CD4-positive, alpha-beta T cell treated with Interleukin-12 subunit alpha and Interleukin-12 subunit beta, for 1 hour (primary cell): ENCODE measurements around the gene BHLHE40.

Experiments used
- DNase-seq: peaks from one replicate; pipeline ENCODE4 v3.0.0-alpha.2; 2020

BHLHE40 gene

GRCh38 chr3:5022187-5022965, 43.1 kb downstream of the BHLHE40 start:
- no peak for DNase-seq

- no peak for DNase-seq
These were observed 43.9 kb downstream of the BHLHE40 start for GRCh38 chr3:5022966-5023776.

- DNase-seq, result no peak
These were observed 44.6 kb downstream of the BHLHE40 start for GRCh38 chr3:5023777-5024346.

GRCh38 chr3:5026046-5026362, 46.8 kb downstream of the BHLHE40 start:
- DNase-seq, result no peak

GRCh38 chr3:5029715-5030114, 50.5 kb downstream of the BHLHE40 start:
- DNase-seq, result no peak

- DNase-seq, result no peak
These were observed 50.9 kb downstream of the BHLHE40 start for GRCh38 chr3:5030152-5030551.

GRCh38 chr3:5032844-5033243, 53.6 kb downstream of the BHLHE40 start:
- no peak for DNase-seq
